GM06990 (cell line): ENCODE data around the gene SCAPER.
"Not testable (repeated sequence)": the region's sequence is repeated elsewhere in the genome, so short reads cannot be mapped to it uniquely, and the experiment has no call there.

Experiments
- DNase-seq: peaks from one replicate; pipeline ENCODE4 v3.0.0-alpha.2; 2011; ENCODE audit not compliant: insufficient read length; ENCODE audit errors: extremely low read depth
- H3K27me3 ChIP-seq: replicated peaks from 2 replicates; pipeline ENCODE4 v1.6.0; 2011; ENCODE audit warnings: low read length; ENCODE audit not compliant: control insufficient read depth, insufficient read depth
- H3K36me3 ChIP-seq: 2 replicates; pipeline ENCODE4 v1.5.1; 2011; ENCODE audit warnings: low read length; ENCODE audit not compliant: control insufficient read depth, insufficient read depth
- H3K4me3 ChIP-seq: replicated peaks from 2 replicates; pipeline ENCODE4 v1.5.1; 2011; ENCODE audit warnings: low read depth, mild to moderate bottlenecking, control low read depth, low read length
- CTCF ChIP-seq: IDR thresholded peaks from 2 replicates; pipeline ENCODE4 v1.5.1; 2011; ENCODE audit warnings: low read length, control low read depth, mild to moderate bottlenecking, inconsistent platforms; ENCODE audit not compliant: insufficient read depth, poor library complexity, severe bottlenecking

Gene SCAPER

GRCh38 chr15:76512971-76513370 is 392.2 kb downstream of the SCAPER start:
- H3K36me3 ChIP-seq, result no peaks in the 10 kb centered on the region
- no peak for TF ChIP-seq CTCF
- H3K27me3 ChIP-seq, result no peaks in the 10 kb centered on the region
- no peak for DNase-seq
- H3K4me3 ChIP-seq, result no peak overlapping the region

GRCh38 chr15:76510663-76511062 is 394.5 kb downstream of the SCAPER start:
- not testable (repeated sequence) for DNase-seq, H3K27me3 ChIP-seq, H3K36me3 ChIP-seq, H3K4me3 ChIP-seq

- no peaks in the 10 kb centered on the region for H3K27me3 ChIP-seq
- H3K36me3 ChIP-seq, result no peaks in the 10 kb centered on the region
- H3K4me3 ChIP-seq, result no peak overlapping the region
- DNase-seq, result no peak
- no peak for TF ChIP-seq CTCF
These were observed 401.3 kb downstream of the SCAPER start for GRCh38 chr15:76503804-76504203.

- Histone ChIP-seq H3K27me3 (no peaks in the 10 kb centered on the region), H3K36me3 (no peaks in the 10 kb centered on the region), H3K4me3 (no peak overlapping the region)
- no peak for DNase-seq
- TF ChIP-seq CTCF, result no peak
These were observed 402.0 kb downstream of the SCAPER start for GRCh38 chr15:76503121-76503520.

GRCh38 chr15:76502678-76503077 is 402.5 kb downstream of the SCAPER start:
- TF ChIP-seq CTCF, result no peak
- no peaks in the 10 kb centered on the region for H3K27me3 ChIP-seq
- no peak for DNase-seq

GRCh38 chr15:76502185-76502584 is 403.0 kb downstream of the SCAPER start:
- not testable (repeated sequence) for H3K4me3 ChIP-seq, H3K36me3 ChIP-seq, H3K27me3 ChIP-seq, DNase-seq

More at GRCh38 chr15:76502678-76503077, 402.5 kb downstream of the SCAPER start:
- no peaks in the 10 kb centered on the region for H3K36me3 ChIP-seq
- no peak overlapping the region for H3K4me3 ChIP-seq

GRCh38 chr15:76501726-76502125 is 403.4 kb downstream of the SCAPER start:
- Histone ChIP-seq H3K27me3 (no peaks in the 10 kb centered on the region), H3K4me3 (no peak overlapping the region), H3K36me3 (no peaks in the 10 kb centered on the region)
- TF ChIP-seq CTCF, result no peak
- DNase-seq, result no peak
